HCT116 (cell line): ENCODE results near the gene ZSCAN23.

Experiments used
- CEBPB ChIP-seq: IDR thresholded peaks from 2 replicates; pipeline ENCODE4 v1.6.1; 2012; ENCODE audit warnings: low read depth
- CTCF ChIP-seq, 3 experiments: fragments of 200-600 bp in 1 of 3; sonication (generic) in 1 of 3; IDR thresholded peaks in 2 of 3; conservative IDR thresholded peaks in 1 of 3; 2 replicates each; pipeline ENCODE4 v1.5.1; 2012 to 2017; ENCODE audit warnings: low read depth in 2 of 3, low read length in 2 of 3, antibody characterized with exemption in 1 of 3, borderline replicate concordance in 1 of 3, control low read depth in 1 of 3, mild to moderate bottlenecking in 1 of 3, mixed read lengths in 1 of 3, mixed run types in 1 of 3, moderate library complexity in 1 of 3; ENCODE audit not compliant: insufficient read depth in 1 of 3
- EZH2 ChIP-seq: fragments of 200-600 bp; sonication (generic); IDR thresholded peaks from 2 replicates; pipeline ENCODE4 v1.6.1; 2017; ENCODE audit warnings: antibody characterized with exemption, mixed run types
- EZH2phosphoT487 ChIP-seq: fragments of 200-600 bp; IDR thresholded peaks from 2 replicates; pipeline ENCODE4 v1.6.1; 2018; ENCODE audit warnings: antibody characterized with exemption, borderline replicate concordance
- FOSL1 ChIP-seq: IDR thresholded peaks from 2 replicates; pipeline ENCODE4 v1.6.1; 2012; ENCODE audit warnings: low read depth
- JUND ChIP-seq: IDR thresholded peaks from 2 replicates; pipeline ENCODE4 v1.6.1; 2012
- POLR2A ChIP-seq: IDR thresholded peaks from 2 replicates; pipeline ENCODE4 v1.7.0; 2011; ENCODE audit warnings: borderline replicate concordance; ENCODE audit not compliant: insufficient read depth, insufficient read length; ENCODE audit errors: extremely low read depth
- POLR2AphosphoS5 ChIP-seq: IDR thresholded peaks from 2 replicates; pipeline ENCODE4 v1.6.1; 2011; ENCODE audit warnings: mild to moderate bottlenecking, low read depth, low read length, moderate library complexity
- RAD21 ChIP-seq: IDR thresholded peaks from 2 replicates; pipeline ENCODE4 v1.6.1; 2012; ENCODE audit warnings: low read depth, mild to moderate bottlenecking
- REST ChIP-seq: IDR thresholded peaks from 2 replicates; pipeline ENCODE4 v1.6.1; 2012; ENCODE audit warnings: low read depth
- SIN3A ChIP-seq: IDR thresholded peaks from 2 replicates; pipeline ENCODE4 v1.6.1; 2012; ENCODE audit warnings: low read depth
- SRF ChIP-seq: IDR thresholded peaks from 2 replicates; pipeline ENCODE4 v1.6.1; 2012; ENCODE audit warnings: low read depth
- ZBTB33 ChIP-seq: IDR thresholded peaks from 2 replicates; pipeline ENCODE4 v1.6.1; 2011; ENCODE audit warnings: mild to moderate bottlenecking, low read length, moderate library complexity; ENCODE audit not compliant: insufficient replicate concordance; ENCODE audit errors: extremely low read depth
- TF ChIP-seq, protein P1 (sequence below): IDR thresholded peaks from 2 replicates; pipeline ENCODE4 v1.6.1; 2012

- TF ChIP-seq JUND (peak; percentile 26; the same call in 1 of the 2 replicates), EZH2phosphoT487 (no peak), CTCF (IDR thresholded peaks at IDR 0.05 in 2 of 3, conservative IDR thresholded peaks at IDR 0.05 in 1 of 3; ENCODE audit: borderline replicate concordance in 1 of 3, insufficient read depth in 1 of 3, low read depth in 2 of 3, low read length in 2 of 3) (no peak), POLR2A (no peak), SRF (no peak), EZH2 (no peak), POLR2AphosphoS5 (no peak), ZBTB33 (no peak), REST (no peak), CEBPB (no peak), SIN3A (no peak), RAD21 (no peak), FOSL1 (no peak)
- TF ChIP-seq, protein P1, sequence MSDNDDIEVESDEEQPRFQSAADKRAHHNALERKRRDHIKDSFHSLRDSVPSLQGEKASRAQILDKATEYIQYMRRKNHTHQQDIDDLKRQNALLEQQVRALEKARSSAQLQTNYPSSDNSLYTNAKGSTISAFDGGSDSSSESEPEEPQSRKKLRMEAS, result no peak
Observed at GRCh38 chr6:28424163-28424562, 19.1 kb downstream of the ZSCAN23 start.
